Activated naive CD8-positive, alpha-beta T cell (primary cell): Measurements from ENCODE around the gene USP11.
"Not testable (repeated sequence)": the region's sequence is repeated elsewhere in the genome, so short reads cannot be mapped to it uniquely, and the experiment has no call there.

Experiments
- H3K27ac Mint-ChIP-seq: one replicate; pipeline ENCODE4 v1.8.0; 2021; ENCODE audit warnings: mixed read lengths
- H3K27me3 Mint-ChIP-seq: one replicate; pipeline ENCODE4 v1.8.0; 2021; ENCODE audit warnings: mixed read lengths
- H3K36me3 Mint-ChIP-seq: one replicate; pipeline ENCODE4 v1.8.0; 2021; ENCODE audit warnings: mixed read lengths
- H3K4me1 Mint-ChIP-seq: one replicate; pipeline ENCODE4 v1.8.0; 2021; ENCODE audit warnings: low read depth, mixed read lengths
- H3K4me3 Mint-ChIP-seq: one replicate; pipeline ENCODE4 v1.8.0; 2021; ENCODE audit warnings: mild to moderate bottlenecking, mixed read lengths
- H3K9me3 Mint-ChIP-seq: one replicate; pipeline ENCODE4 v1.8.0; 2021; ENCODE audit warnings: low read depth, mixed read lengths

Gene USP11

DNA sequence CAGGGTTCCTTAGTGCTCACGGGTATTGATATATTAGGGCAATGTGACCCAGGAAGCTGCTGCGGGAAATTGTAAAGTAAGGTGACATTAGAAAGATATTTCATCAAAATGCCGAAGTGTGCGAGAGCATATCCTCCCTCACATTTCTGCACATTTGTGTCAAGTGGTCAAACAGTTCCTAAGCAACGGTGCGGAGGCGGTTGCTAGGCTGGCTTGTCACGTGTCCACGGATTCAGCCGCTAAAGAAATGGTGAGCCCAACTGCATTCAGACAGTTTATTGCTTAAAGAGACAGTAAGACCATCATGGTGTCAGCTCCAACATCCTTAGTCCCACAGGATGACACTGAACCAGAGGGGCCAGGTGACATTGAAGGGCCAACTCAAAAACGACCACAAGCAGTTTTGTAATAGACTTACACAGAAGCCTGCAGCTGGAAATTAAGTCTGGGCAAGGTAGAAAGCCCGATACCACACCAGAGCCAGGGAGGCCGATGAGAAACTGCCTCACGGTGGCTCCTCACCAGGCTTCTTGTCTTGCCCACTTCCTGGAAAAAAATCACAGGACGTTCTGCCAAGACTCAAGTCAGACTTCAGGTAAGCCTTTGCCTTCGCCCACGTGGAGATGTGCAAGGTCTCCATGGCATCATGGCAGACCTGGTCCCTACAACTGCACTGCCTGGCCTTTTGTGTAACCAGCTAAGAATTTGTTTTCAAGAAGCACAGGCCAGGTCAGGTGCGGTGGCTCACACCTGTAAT, 50.4 kb downstream of the USP11 start:
- H3K27me3 Mint-ChIP-seq, result no peaks in the 10 kb centered on the region
- H3K9me3 Mint-ChIP-seq, result no peaks in the 10 kb centered on the region
- H3K36me3 Mint-ChIP-seq, result no peaks in the 10 kb centered on the region
- H3K4me3 Mint-ChIP-seq, result no peak overlapping the region
- H3K4me1 Mint-ChIP-seq, result peaks cover 3% of the 10 kb centered on the region
- no peak overlapping the region for H3K27ac Mint-ChIP-seq

DNA sequence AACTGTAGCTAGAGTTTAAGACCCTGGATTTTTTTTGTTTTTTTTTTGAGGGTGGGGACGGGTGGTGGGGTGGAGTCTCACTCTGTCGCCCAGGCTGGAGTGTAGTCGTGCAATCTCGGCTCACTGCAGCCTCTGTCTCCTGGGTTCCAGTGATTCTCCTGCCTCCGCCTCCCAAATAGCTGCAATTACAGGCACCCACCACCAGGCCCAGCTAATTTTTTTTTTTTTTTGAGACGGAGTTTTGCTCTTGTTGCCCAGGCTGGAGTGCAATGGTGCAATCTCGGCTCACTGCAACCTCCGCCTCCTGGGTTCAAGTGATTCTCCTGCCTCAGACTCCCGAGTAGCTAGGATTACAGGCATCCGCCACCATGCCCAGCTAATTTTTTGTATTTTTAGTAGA, 51.8 kb downstream of the USP11 start:
- H3K4me3 Mint-ChIP-seq, H3K9me3 Mint-ChIP-seq, H3K27me3 Mint-ChIP-seq, H3K36me3 Mint-ChIP-seq, H3K4me1 Mint-ChIP-seq, H3K27ac Mint-ChIP-seq: not testable (repeated sequence)

DNA sequence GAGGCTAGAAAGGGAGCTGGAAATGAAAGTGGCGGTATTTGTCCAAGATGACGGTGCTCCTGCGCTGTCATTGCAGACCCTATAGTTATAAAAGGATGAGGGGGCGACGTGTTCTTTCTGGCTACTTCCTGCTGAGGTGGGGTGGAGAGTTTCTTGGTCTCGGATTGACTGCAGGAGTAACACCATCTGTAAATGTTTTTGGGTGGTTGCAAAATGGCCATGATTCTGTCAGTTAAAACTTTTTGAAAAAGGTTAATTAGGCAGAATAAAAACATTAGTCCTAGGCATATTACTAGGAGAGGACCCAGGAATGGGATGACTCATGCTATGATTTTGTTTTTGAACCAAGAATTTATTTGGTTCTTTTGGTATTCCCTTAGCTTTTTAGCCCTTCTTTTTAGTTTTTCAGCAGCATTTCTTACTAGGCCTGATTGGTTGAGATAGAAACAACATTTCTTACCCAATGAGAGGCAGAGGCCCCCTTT, 53.1 kb downstream of the USP11 start:
- H3K4me1 Mint-ChIP-seq, result peaks cover 3% of the 10 kb centered on the region
- no peak overlapping the region for H3K4me3 Mint-ChIP-seq
- peak overlapping the region; percentile 23 for H3K27ac Mint-ChIP-seq
- H3K27me3 Mint-ChIP-seq, result no peaks in the 10 kb centered on the region
- H3K9me3 Mint-ChIP-seq, result no peaks in the 10 kb centered on the region
- H3K36me3 Mint-ChIP-seq, result no peaks in the 10 kb centered on the region

DNA sequence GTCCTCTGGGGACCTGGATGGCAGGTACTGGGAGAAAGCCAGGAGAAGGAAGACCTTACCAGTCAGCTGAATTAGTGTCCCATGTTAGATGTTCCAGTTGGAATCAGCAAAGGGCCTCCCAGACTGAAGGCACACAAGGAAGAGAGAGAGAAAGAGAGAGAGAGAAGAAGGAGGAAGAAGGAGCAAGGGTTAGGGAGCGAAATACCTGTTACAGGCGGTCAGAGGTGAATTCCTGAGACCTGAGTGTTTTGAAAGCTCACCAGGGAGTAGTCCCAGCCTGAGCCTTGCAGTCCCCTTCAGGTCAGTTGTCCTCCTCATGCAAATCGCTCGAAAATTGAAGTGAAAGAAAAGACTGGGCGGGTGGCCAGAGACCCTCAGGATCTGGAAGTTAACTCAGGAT, 60.3 kb downstream of the USP11 start:
- H3K27ac Mint-ChIP-seq, result no peak overlapping the region

DNA sequence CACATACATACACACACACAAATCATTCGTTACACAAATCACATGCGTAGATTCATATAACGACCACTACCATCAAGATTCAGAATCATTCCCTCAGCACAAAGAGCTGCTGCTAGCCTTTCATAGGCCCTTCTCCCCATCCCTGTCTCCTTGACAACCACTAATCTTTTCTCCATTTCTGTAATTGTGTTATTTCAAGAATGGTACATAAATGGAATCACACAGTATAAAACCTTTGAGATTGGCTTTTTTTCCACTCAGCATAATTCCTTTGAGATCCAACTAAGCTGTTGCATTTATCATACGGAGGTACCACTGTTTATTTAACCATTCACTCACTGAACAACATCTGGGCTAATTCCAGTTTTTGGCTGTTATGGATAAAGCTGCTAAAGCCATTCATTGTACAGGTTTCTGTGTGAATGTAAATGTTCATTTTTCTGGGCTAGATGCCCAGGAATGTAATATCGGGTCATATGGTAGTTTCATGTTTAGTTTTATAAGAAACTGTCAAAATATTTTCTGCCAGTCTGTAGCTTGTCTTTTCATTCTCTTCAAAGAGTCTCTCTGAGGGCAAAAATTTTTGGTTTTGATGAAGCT, 64.1 kb downstream of the USP11 start:
- no peak overlapping the region for H3K27ac Mint-ChIP-seq

More for the DNA sequence above, 60.3 kb downstream of the USP11 start:
- Mint-ChIP-seq H3K27me3 (no peaks in the 10 kb centered on the region), H3K4me3 (no peak overlapping the region), H3K36me3 (no peaks in the 10 kb centered on the region), H3K4me1 (no peaks in the 10 kb centered on the region), H3K9me3 (no peaks in the 10 kb centered on the region)

DNA sequence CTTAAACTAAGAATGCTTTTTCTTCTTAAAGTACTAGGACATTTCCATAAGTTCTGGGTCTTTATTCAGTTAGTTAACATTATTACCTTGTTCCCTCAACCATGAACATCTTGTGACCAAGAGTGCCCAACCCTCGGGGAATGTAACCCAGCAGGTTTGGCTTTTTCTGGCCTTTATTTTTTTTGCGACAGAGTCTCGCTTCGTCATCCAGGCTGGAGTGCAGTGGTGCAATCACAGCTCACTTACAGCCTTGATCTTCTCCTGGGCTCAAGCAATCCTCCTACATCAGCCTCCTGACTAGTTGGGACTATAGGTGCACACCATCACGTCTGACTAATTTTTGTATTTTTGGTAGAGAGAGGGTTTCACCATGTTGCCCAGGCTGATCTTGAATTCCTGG, 65.1 kb downstream of the USP11 start:
- Mint-ChIP-seq H3K27ac (no peak overlapping the region), H3K27me3 (no peaks in the 10 kb centered on the region), H3K9me3 (no peaks in the 10 kb centered on the region), H3K36me3 (no peaks in the 10 kb centered on the region), H3K4me3 (no peak overlapping the region), H3K4me1 (no peaks in the 10 kb centered on the region)

More for the DNA sequence above, 64.1 kb downstream of the USP11 start:
- H3K4me3 Mint-ChIP-seq, result no peak overlapping the region
- H3K36me3 Mint-ChIP-seq, result no peaks in the 10 kb centered on the region
- H3K27me3 Mint-ChIP-seq, result no peaks in the 10 kb centered on the region
- no peaks in the 10 kb centered on the region for H3K4me1 Mint-ChIP-seq
- no peaks in the 10 kb centered on the region for H3K9me3 Mint-ChIP-seq
